Neural progenitor cell (in vitro differentiated cells): Measurements from ENCODE around the gene FBXO15.

Experiments
- EZH2 ChIP-seq: fragments of 200-600 bp; sonication (generic); IDR thresholded peaks from 2 replicates; pipeline ENCODE4 v1.6.1; 2017; ENCODE audit warnings: antibody characterized with exemption, mild to moderate bottlenecking, moderate library complexity
- EZH2phosphoT487 ChIP-seq: fragments of 200-600 bp; sonication (generic); IDR thresholded peaks from 2 replicates; pipeline ENCODE4 v1.6.1; 2017; ENCODE audit warnings: antibody characterized with exemption
- TF ChIP-seq, protein P1 (sequence below): fragments of 200-600 bp; sonication (generic); IDR thresholded peaks from 2 replicates; pipeline ENCODE4 v1.5.1; 2017; ENCODE audit warnings: antibody characterized with exemption, mild to moderate bottlenecking

- TF ChIP-seq, protein P1, sequence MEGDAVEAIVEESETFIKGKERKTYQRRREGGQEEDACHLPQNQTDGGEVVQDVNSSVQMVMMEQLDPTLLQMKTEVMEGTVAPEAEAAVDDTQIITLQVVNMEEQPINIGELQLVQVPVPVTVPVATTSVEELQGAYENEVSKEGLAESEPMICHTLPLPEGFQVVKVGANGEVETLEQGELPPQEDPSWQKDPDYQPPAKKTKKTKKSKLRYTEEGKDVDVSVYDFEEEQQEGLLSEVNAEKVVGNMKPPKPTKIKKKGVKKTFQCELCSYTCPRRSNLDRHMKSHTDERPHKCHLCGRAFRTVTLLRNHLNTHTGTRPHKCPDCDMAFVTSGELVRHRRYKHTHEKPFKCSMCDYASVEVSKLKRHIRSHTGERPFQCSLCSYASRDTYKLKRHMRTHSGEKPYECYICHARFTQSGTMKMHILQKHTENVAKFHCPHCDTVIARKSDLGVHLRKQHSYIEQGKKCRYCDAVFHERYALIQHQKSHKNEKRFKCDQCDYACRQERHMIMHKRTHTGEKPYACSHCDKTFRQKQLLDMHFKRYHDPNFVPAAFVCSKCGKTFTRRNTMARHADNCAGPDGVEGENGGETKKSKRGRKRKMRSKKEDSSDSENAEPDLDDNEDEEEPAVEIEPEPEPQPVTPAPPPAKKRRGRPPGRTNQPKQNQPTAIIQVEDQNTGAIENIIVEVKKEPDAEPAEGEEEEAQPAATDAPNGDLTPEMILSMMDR: no peak
- TF ChIP-seq EZH2: no peak
- no peak for TF ChIP-seq EZH2phosphoT487
These were observed 5.2 kb upstream of the FBXO15 start for GRCh38 chr18:74152857-74153256.
